ENCODE data around the gene KCNH2. TPM values are rescaled to one million over a fixed set of nuclear protein-coding genes. Genes with fewer than 3 reads are reported as not detected.

Gene KCNH2
- total and polyA plus RNA-seq, 2 of the 13 experiments (the other 11 are each of a cell fraction or from before 2014, with no cell fraction given), result 0.09 to 0.11 TPM

- no peak for TF ChIP-seq CREB3 (CRISPR knock-in tag; IDR thresholded peaks at IDR 0.05)
- no peak for TF ChIP-seq ZNF10 (CRISPR knock-in tag; IDR thresholded peaks at IDR 0.05; ENCODE audit: borderline replicate concordance, low read depth)
- no peak for TF ChIP-seq MIXL1 (CRISPR knock-in tag; IDR thresholded peaks at IDR 0.05)
- no peak for TF ChIP-seq ZBTB2 (CRISPR knock-in tag; IDR thresholded peaks at IDR 0.05; ENCODE audit: low read depth)
- TF ChIP-seq ZNF230 (CRISPR knock-in tag; IDR thresholded peaks at IDR 0.05), result no peak
- TF ChIP-seq GTF2F1 (IDR thresholded peaks at IDR 0.05; ENCODE audit: low read length), result no peak
- TF ChIP-seq SUZ12 (IDR thresholded peaks at IDR 0.05; ENCODE audit: low read depth, low read length), result no peak
- no peak for TF ChIP-seq NFE2 (CRISPR knock-in tag; IDR thresholded peaks at IDR 0.05)
- no peak for TF ChIP-seq GZF1 (CRISPR knock-in tag; IDR thresholded peaks at IDR 0.05)
- TF ChIP-seq HMGXB4 (CRISPR knock-in tag; IDR thresholded peaks at IDR 0.05; ENCODE audit: borderline replicate concordance in 1 of 2, low read depth in 1 of 2), result peak; percentile 85 to 95
- TF ChIP-seq ZNF891 (CRISPR knock-in tag; IDR thresholded peaks at IDR 0.05), result no peak; the same call in 1 of the 2 replicates
- TF ChIP-seq ZNF629 (CRISPR knock-in tag; conservative IDR thresholded peaks at IDR 0.05), result no peak
- no peak for TF ChIP-seq SRSF4 (IDR thresholded peaks at IDR 0.05; ENCODE audit: low read depth, low read length, poor library complexity, severe bottlenecking)
- TF ChIP-seq ARNTL (CRISPR knock-in tag; IDR thresholded peaks at IDR 0.05), result no peak
- TF ChIP-seq CC2D1A (CRISPR knock-in tag; IDR thresholded peaks at IDR 0.05), result no peak
- TF ChIP-seq THAP7 (CRISPR knock-in tag; IDR thresholded peaks at IDR 0.05), result no peak
- no peak for TF ChIP-seq CSRNP2 (CRISPR knock-in tag; conservative IDR thresholded peaks at IDR 0.05; ENCODE audit: low read depth)
- no peak for TF ChIP-seq TEAD2 (CRISPR knock-in tag; IDR thresholded peaks at IDR 0.05)
- no peak for TF ChIP-seq GTF3A (CRISPR knock-in tag; conservative IDR thresholded peaks at IDR 0.05)
- no peak for TF ChIP-seq TERF1 (CRISPR knock-in tag; IDR thresholded peaks at IDR 0.05)
- TF ChIP-seq TCF7L2 (IDR thresholded peaks at IDR 0.05; ENCODE audit: low read depth, low read length), result no peak
- no peak for TF ChIP-seq ZNF264 (CRISPR knock-in tag; IDR thresholded peaks at IDR 0.05)
These were observed 39.9 kb upstream of the KCNH2 start (continued) for GRCh38 chr7:151017953-151018420.

Measured in HepG2 (cell line).